IPS-18c (cell line): ENCODE results near the gene CEP44.
"Not testable (repeated sequence)": the region's sequence is repeated elsewhere in the genome, so short reads cannot be mapped to it uniquely, and the experiment has no call there.

Experiments used
- H3K4me3 ChIP-seq: 2 replicates; pipeline ENCODE4 v1.7.0; 2013; ENCODE audit warnings: low read depth, mild to moderate bottlenecking, low read length, moderate library complexity; ENCODE audit not compliant: insufficient read depth
- H3K9me3 ChIP-seq: one replicate; pipeline ENCODE4 v1.6.1; 2013; ENCODE audit warnings: mild to moderate bottlenecking, low read length, moderate library complexity; ENCODE audit not compliant: control insufficient read depth, insufficient read depth

CEP44 gene, protein sequence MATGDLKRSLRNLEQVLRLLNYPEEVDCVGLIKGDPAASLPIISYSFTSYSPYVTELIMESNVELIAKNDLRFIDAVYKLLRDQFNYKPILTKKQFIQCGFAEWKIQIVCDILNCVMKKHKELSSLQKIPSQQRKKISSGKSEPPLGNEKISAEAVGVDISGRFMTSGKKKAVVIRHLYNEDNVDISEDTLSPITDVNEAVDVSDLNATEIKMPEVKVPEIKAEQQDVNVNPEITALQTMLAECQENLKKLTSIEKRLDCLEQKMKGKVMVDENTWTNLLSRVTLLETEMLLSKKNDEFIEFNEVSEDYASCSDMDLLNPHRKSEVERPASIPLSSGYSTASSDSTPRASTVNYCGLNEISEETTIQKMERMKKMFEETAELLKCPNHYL

DNA sequence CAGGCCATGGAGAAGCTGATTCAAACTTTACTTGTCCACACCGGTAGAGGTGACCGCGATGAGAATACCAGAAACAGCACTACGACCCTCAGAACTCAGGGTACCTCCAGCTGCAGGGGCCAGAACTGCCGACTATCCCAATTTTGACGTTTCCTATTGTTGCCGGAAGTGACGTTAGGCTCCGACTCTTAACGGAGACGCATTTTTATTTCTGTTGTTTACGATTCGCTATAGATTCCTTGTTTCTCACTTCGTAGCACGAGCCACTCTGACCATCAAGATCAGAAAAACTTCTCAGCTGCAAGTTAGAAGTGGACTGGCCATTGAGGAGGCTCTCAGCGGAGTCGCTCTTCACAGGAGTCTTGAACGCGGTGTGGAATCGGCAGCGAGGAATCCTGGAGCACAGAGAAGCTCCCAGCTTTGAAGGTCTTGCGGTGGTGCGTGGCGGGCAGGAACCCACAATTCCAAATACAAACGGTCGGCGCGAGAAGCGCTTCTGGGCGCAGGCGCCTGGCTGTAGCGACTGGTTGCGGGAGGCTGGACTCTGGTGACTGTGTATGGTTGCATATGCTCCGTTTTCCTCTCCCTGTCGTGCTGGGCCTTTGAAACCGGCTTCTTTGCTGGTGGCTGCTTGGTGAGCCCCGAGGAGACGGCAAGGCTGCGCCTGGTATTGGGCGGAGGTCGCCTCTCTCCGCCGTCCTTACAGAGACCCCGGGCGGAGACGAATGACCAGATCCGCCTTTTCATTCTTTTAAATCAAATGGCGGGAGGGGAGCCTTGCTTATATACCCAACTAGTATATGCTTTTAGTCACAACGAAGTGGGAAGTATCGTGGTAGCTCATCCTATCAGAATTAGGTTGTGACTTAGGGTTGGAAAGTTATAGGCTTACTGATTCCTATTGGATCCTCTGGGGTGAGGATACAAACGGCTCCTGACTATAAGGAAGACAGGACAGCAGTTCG lies at the start of gene CEP44, which contains the start of gene FBXO8:
Gene CEP44, plus strand, starts transcription at position 405 of the 965 bp plus-strand sequence. CDS start 15,211 bp downstream, outside the sequence.
Gene FBXO8, minus strand, starts transcription at position 161 of the 965 bp plus-strand sequence. CDS start 20,575 bp downstream, outside the sequence.
- Histone ChIP-seq H3K9me3 (no peaks in the 10 kb centered on the region), H3K4me3 (peak within 1 kb of the TSS; percentile 83)

DNA sequence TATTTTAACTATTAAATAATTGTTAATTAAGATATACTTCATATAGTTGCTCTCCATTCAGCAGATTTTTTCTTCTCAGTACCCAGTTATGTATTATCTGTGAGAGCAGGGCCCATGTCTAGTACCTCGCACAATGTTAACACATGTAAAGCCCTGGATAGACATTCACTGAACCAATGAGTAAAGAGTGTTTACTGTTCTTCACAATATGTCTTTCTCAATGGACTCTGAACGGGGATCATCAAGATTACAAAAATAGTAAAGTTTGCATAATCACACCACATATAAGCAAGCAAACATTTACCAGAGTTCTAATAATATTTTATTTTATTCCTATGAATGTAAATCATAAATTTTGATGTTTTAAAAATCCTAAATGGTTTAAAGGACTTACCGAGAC lies 47.4 kb upstream of the CEP44 start:
- Histone ChIP-seq H3K9me3 (no peaks in the 10 kb centered on the region), H3K4me3 (no peak overlapping the region)

DNA sequence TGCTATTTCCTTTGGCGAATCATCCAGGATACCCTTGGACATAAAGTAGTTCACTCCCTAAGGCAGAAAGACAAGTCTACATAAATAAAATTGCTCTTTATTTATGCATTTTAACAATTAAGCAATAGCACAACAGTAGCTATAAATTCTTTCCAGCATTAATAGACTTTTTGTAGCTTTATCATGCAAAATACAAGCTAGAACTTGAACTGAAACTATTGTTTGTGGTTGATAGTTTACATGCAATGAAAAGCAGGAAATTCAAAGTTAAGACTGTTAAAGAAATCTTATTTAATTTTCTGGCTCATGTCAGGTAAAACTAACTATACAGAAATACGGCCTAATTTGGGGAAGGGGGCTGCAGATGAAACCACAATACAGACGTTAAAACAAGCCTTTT lies 42.5 kb upstream of the CEP44 start:
- no peaks in the 10 kb centered on the region for H3K9me3 ChIP-seq
- H3K4me3 ChIP-seq: no peak overlapping the region

DNA sequence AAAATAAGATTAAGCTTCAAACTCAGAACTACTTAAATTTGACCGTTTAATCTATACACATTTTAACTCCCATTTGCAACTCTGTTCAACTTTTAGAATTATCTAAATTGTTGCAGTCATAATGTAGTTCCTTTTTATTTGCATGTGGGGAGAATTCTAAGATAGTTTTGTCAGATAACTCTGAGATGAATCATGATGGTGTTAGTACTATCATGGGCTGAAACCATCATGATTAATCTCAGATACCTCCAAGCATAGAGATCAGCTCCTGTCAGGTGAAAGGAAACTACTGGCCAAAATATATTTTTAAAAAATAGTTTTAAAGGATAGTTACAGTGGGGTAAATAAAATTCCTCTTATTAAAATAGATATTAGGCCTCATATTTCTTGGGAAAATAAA lies 39.3 kb upstream of the CEP44 start:
- H3K9me3 ChIP-seq: no peaks in the 10 kb centered on the region

DNA sequence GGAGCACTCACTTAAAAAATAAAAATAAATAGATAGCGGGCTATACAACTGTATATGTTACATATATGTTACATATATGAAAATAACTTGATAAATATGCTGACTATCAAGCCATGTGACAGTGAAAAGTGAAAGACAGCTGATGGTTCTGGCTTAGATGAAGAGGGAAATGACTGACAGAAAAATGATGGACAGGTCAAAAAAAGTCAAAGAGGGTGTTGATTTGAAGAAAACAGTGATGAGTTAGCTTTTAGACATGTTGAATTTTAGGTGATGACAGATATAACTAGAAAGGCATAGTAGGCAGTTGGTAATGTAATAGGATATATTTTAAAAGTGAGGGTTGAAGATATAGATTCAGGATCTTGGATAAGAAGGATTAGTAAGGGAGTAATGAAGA lies 38.0 kb upstream of the CEP44 start:
- no peaks in the 10 kb centered on the region for H3K9me3 ChIP-seq

More for the DNA sequence above, 39.3 kb upstream of the CEP44 start:
- no peak overlapping the region for H3K4me3 ChIP-seq

DNA sequence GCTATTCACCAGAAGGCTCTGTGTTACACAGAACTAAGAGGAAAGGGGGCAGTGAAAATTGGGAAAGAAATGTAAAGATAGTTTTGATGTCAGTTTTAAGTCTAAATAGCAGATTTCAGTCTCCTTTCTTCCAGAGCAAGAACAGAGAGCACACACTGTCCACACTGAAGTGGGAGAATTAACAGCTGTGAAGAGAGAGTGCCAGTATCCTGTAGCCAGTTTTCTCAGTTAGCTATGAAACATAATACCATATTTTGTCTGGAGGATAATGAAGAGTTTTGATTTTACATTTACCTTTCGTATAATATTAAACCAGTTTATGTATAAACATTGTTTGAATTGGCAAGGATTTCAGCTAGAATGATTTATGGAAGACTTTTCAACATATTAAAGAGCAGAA lies 35.3 kb upstream of the CEP44 start:
- Histone ChIP-seq H3K4me3 (no peak overlapping the region), H3K9me3 (no peaks in the 10 kb centered on the region)

More for the DNA sequence above, 38.0 kb upstream of the CEP44 start:
- H3K4me3 ChIP-seq: no peak overlapping the region

DNA sequence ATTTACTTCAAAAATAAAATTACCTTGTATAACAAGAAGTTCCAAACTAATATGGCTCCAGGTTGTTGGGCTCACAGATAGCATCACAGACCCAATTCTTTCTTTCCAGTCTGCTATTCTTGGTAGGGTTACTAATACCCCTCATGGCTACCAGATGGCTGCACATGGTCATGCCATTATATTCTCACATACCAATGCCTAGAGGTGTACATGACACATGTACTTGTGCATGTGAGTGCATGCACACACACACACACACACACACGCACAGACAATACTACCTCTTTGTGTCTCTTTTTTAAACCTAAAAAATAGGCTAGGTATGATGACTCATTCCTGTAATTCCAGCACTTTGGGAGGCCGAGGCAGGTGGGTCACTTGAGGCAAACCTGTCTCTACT lies 31.3 kb upstream of the CEP44 start:
- Histone ChIP-seq H3K4me3 (no peak overlapping the region), H3K9me3 (no peaks in the 10 kb centered on the region)

DNA sequence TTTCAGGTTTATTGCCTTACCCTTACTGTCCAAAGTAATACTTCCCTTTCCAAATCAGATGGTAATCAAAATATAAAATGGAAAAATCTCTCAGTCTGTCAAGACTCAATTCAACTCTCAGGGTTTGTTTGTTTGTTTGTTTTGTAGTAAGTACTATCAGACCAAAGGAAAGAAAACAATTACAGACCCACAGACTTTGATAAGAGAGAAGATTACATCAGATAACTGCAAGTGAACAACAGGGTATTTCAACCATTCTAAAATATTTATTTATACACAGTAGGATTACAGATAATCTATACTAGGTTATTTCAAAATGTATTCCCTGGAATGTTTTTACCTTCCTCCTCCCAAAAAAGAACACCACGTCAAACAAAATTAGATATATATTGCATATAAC lies 29.1 kb upstream of the CEP44 start:
- Histone ChIP-seq H3K4me3 (no peak overlapping the region), H3K9me3 (no peaks in the 10 kb centered on the region)

DNA sequence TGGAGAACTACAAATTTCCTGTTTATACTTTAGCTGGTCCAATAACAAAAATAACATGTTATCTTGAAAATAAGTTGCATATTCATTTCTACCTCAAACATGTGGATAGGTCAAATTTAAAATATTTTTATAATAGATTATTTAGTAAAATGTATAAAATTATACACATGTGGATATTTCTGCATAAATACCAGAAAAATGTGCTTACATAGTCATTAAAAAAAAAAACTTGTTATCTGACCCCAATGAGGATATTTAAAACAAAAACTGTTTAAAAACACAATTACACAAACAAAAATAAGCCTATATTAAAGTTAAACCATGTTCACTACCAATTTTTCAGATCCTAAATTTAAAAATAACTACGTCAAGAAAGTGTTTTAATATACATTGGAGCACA lies 28.3 kb upstream of the CEP44 start:
- Histone ChIP-seq H3K4me3 (no peak overlapping the region), H3K9me3 (no peaks in the 10 kb centered on the region)

DNA sequence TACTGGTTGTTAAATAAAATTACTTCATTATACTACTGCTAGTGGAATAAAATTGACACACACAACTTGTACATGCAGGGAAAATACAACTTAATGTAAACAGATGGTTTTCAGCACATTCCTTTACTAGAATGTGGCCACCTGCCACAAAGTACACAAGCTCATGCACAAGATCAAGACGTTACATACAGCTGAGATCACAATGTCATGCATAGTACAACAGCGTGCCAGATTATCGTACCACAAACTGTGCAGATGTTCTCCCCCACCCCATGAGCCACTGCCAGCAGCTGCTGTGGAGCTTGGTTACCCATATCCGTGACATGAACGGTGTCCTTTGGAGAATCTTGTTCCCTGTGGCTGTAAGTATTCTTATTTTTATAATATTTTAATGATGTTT lies 27.9 kb upstream of the CEP44 start:
- H3K4me3 ChIP-seq: no peak overlapping the region

DNA sequence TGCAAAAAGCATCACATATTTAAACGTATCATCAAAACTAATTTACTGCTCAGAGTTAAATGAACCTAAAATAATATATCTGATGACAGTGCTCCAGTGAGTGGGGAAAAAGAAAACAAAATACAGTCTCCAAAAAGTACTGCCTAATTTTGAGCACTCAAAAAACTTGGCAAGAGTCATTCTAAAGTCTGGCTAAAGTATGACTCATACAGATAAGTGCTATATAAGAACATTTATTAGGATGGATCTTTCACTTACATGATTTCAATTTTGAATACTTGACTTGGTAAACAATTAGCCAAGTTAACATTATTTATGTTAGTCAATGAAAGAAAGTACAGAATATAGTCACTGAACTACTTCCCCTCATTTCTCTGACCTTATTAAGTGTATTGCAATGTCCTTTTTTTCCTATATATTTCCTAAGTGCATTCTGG lies 27.4 kb upstream of the CEP44 start:
- Histone ChIP-seq H3K4me3 (no peak overlapping the region), H3K9me3 (no peaks in the 10 kb centered on the region)

More for the DNA sequence above, 27.9 kb upstream of the CEP44 start:
- H3K9me3 ChIP-seq: no peaks in the 10 kb centered on the region

DNA sequence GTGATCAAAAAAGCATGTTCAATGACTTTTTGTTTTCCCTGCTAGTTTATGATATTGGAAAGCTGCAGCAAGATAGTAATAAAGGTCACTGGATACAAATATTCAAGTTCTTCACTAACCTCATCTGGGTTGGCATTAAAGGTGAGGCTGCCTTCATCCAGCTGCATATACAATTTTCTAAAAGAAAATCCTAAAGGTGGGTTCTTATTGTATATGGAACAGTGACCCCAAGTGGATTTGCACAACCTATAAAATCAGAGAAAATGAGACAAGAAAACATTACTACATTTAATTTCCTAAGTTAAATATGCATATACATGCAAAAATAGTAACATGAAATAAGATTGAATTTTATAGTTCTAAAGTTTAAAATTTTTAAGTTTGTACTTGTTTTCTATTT lies 24.1 kb upstream of the CEP44 start:
- Histone ChIP-seq H3K4me3 (no peak overlapping the region), H3K9me3 (no peaks in the 10 kb centered on the region)

DNA sequence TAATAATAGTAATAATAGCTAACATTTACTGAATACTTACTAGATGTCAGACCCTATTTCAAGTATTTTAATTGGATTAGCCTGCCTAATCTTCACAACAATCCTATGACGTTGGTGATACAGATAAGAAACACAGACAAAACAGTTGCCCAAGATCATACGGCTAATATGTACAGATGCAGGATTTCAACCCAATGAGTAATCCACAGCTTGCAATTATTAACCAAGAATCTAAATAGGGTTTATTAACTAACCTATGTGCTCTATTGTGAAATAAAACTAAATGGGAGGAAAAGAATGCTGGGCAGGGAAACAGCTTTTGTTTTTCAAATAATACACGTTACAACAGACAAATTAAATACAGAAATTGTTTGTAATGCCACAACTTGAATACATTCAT lies 23.6 kb upstream of the CEP44 start:
- Histone ChIP-seq H3K9me3 (no peaks in the 10 kb centered on the region), H3K4me3 (no peak overlapping the region)

DNA sequence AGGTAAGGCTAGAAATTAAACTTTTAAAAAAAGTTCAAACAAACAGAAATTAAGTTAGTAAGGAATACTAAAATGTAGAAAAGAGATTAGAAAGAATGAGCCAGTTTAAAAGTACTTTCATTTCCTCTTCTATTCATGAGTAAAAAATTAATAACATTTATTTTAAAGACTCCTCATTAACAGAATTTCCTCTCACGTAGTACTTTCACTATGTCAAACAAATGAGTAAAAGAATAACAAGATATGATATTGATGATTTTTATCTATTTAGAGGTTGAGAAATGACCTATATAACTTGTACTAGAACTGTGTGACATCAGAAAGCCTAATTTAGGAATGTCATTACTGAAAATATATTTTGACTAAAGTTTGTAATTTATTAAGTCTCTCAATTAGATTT lies 22.3 kb upstream of the CEP44 start:
- H3K9me3 ChIP-seq, H3K4me3 ChIP-seq: not testable (repeated sequence)

DNA sequence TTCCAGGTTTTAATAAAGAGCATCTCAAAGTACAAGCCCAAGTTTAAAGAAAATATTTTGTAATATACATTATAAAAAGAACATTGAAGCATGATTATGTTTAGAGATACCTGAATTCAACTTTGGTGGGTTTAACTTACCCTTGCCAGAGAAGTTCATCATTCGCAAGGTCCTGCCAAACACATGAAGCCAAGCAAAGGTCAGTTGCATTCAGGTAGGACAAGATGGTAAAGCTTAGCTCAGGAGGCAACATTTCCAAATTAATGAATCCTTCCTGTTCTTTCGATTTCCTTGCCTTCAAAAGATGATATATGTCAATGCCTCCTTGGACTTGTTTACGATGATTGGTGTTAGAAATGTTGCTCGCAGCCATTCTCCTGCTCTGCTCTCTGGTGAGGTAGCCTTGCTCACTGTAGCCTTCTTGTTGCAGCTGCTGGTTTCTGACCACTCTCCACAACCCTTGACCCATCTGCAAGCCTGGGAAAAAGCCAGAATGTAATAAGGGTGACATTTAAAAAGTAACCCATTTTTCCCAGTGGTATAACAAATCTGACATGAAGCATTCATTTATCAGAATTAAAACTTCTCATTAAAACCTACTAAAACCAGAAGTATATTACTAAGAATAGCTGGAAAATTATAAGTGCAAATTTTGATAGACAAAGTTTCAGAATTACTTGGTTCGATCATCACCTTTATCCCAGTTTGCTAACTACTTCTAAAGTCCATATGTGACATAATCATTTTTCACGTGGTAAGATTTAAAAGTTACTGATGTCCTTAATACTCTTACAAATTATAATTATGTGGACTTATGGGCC lies 20.9 kb upstream of the CEP44 start:
- no peak overlapping the region for H3K4me3 ChIP-seq
- no peaks in the 10 kb centered on the region for H3K9me3 ChIP-seq

DNA sequence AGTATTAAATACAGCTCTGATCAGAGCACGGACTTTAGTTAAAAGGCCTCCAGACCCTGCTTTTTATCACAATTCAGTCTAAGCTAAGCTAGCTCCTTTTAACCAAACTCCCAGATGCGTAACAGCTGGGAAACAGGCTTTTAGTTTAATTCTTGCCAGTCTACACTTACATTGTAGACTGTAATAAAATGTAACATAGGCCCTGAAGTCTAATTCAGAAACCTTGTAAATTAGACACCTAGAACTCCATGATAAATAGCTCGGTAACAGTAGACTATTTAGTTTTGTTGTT lies 20.3 kb upstream of the CEP44 start:
- Histone ChIP-seq H3K9me3 (no peaks in the 10 kb centered on the region), H3K4me3 (no peak overlapping the region)

DNA sequence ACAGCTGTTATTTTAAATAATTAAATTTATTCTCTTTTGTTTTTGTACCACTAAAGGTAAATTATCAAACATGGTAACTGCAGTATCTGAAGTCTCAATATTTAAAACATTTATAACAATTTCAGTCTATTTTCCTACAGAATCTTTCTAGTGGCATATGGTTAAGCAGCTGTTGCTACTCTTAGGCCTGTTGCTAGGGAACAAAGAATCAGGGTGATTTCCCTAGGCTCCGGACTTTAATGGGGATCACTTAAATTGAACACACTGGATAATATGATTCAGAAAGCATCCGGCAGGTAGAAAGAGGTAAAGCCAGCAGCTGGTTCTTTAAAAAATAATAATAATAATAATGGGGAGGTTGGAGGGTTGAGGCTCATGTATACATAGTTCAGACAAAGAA lies 17.8 kb upstream of the CEP44 start:
- H3K4me3 ChIP-seq: no peak overlapping the region
- H3K9me3 ChIP-seq: no peaks in the 10 kb centered on the region
